GM19463 (cell line): ENCODE measurements around the gene OR5K3.

Experiments
- ATAC-seq: cut with Tn5 transposase; IDR thresholded peaks from one replicate; pipeline ENCODE4 v1.9.1; 2021; ENCODE audit warnings: mild to moderate bottlenecking, moderate library complexity; ENCODE audit not compliant: unreplicated experiment

The OR5K3 gene

DNA sequence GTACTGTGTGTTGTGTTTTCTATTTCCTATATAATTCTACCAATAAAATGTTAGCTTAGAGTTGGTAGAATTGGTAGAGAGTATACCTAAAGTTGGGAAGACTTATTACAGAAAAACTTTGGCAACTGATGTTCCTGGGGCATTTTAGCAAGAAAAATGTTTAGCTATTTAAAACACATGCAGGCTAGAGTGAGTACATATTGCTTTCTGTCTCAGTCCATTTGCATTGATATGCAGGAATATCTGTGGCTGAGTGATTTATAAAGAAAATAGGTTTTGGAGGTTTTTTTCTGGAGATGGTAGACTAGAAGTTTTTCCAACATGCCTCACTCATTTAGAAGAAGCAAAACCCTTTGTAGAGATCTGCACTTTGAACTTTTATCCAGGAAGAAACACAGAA is 42.1 kb downstream of the OR5K3 start:
- ATAC-seq = no peak

DNA sequence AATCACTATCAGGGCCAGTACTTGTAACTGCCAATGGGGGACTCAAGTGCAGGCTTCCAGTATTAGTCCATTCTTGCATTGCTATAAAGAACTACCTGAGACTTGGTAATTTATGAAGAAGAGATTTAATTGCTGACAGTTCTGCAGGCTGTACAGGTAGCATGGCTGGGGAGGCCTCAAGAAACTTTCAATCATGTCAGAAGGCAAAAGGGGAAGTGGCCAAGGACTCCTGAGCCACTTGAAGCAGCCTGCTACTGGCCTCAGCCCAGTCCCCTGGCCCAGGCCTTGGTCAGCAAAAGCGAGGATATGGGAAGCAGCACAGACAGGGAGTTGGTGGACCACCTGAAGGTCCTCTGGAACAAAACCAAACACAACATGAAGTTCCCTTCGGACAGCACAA is 43.3 kb downstream of the OR5K3 start:
- ATAC-seq = no peak

DNA sequence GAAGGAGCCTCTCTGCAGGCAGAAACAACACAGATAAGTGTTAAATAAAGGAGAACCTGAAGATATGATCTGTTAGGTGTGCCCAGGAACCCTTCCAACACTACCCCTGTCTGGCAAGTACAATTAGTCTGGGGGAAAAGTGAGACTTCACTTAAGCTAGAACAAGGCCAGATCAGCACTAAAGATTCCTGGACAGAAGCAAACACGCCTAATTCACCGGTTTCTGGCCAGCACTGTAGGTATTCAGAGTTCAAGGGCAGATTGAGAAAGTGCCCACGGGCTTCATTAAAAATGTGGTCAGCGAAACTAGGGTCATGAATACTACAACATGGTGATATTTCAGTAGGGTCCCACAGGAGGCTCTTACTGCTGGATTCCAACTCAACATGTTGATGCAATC is 43.9 kb downstream of the OR5K3 start:
- no peak for ATAC-seq

DNA sequence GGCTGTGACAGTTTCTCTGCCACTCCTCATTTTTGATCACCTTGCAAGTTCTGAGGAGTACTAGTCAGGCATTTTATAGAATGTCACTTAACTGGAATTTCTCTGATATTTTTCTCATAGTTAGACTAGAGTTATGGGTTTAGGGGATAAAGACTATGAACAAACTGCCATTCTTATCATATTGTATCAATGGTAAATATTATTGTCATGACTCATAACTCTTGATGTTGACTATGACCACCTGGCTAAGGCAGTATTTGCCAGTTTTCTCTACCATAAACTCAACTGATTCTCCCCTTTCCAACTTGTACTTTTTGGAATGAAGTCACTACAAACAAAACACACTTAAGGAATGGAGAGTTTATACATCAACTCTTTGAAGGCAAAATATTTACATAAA is 49.8 kb downstream of the OR5K3 start:
- no peak for ATAC-seq
